ENCODE measurements around the gene KCND1.

KCND1 gene

DNA sequence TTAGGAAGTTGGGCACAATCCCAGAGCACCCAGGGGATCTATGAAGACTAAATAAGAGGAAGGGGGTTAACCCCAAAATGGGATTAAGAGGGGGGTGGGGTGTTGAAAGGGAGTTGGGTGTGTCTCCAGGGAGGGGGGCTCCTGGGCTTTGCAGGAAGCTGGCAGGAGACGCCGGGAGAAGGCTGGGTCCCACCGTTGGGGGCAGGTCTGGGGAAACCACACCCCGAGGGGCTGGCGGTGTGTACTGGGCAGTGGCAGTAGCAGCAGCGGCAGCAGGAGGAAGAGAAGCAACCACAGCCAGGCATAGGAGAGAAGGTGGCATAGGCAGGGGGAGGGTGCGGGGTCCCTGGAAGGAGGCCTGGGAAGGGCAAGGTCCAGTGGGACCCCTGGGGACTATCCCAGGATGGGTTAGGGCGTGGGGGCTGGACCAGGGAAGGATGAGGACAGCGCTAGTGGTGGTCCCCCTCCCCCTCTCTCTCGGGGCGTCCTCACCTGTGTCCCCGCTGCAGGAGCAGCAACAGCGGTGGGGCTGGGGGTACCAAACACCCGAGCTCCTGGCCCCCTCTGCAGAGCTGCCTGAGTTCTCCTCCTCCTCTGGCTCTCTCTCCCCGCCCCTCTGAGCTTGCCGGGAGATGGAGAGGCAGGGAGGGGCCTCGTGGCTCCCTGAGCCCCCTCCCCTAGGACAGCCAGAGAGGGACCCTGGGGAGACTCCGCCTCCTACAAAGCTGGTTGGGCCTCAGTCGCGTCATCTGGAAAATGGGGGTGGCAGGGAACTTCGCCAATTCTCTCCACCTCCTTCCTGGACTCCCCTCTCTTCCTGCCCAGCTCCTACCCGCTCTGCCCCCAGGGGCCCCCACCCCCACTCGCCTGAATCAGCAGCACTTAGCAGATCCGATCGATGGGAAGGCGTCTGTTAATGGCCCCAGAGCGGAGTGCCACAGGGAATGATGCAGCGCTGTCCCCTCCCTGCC, at the start of gene KCND1:
Gene KCND1 (minus strand): TSS at position 596 of the 971 bp plus-strand sequence. CDS start 1,573 bp downstream, outside the sequence.
- Mint-ChIP-seq H3K9me3 (no peaks in the 10 kb centered on the region), H3K4me3 (peak within 1 kb of the TSS; percentile 34), H3K27ac (no peak within 1 kb of the TSS), H3K27me3 (no peaks in the 10 kb centered on the region), H3K36me3 (ENCODE audit: low read depth) (peaks cover 12% of the 10 kb centered on the region), H3K4me1 (peaks cover 17% of the 10 kb centered on the region)
- ATAC-seq (peak; percentile 37), DNase-seq (no peak)

DNA sequence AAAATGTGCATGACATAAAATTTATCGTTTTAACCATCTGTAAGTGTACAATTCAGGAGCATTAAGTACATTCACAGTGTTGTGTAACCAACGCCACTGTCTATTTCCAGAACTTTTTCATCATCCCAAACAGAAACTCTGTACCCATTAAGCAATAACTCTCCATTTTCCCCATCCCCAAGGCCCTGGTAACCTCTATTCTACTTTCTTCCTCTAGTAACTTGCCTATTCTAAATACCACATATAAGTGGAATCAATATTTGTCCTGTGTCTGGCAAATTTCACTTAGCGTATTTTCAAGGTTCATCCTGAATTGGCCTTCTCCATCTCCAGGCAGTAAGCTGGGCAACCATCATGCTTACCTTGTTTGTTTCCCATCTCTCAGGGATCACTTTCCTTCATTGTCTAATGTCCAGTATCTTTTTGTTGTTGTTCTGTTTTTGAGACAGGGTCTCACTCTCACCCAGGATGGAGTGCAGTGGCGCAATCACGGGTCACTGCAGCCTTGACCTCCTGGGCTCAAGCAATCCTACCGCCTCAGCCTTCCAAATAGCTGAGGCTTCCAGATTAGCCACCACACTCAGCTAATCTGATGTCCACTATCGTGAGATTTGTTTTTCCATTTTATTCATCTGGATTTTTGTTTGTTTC, 48.1 kb upstream of the KCND1 start:
- H3K9me3 Mint-ChIP-seq = no peaks in the 10 kb centered on the region
- no peak for ATAC-seq
- H3K4me1 Mint-ChIP-seq = no peaks in the 10 kb centered on the region
- no peaks in the 10 kb centered on the region for H3K27me3 Mint-ChIP-seq
- H3K27ac Mint-ChIP-seq = no peak overlapping the region
- no peak overlapping the region for H3K4me3 Mint-ChIP-seq
- DNase-seq = no peak
- no peaks in the 10 kb centered on the region for H3K36me3 Mint-ChIP-seq (ENCODE audit: low read depth)

DNA sequence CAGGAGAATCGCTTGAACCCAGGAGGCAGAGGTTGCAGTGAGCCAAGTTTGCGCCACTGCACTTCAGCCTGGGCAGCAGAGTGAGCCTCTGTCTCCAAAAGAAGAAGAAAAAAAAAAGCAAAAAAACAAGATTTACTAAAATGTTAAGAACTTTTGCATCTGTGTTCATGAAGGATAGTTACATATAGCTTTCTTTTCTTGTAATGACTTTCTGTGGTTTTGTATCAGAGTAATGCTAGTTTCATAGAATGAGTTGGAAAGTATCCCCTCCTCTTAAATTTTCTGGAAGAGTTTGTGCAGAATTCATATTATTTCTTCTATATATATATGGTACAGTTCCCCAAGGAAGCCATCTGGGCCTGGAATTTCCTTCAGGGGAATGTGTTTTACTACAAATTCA, 47.4 kb upstream of the KCND1 start:
- ATAC-seq (no peak), DNase-seq (no peak)
- Mint-ChIP-seq H3K4me3 (no peak overlapping the region), H3K27ac (no peak overlapping the region), H3K27me3 (no peaks in the 10 kb centered on the region), H3K4me1 (no peaks in the 10 kb centered on the region), H3K36me3 (ENCODE audit: low read depth) (no peaks in the 10 kb centered on the region), H3K9me3 (no peaks in the 10 kb centered on the region)

DNA sequence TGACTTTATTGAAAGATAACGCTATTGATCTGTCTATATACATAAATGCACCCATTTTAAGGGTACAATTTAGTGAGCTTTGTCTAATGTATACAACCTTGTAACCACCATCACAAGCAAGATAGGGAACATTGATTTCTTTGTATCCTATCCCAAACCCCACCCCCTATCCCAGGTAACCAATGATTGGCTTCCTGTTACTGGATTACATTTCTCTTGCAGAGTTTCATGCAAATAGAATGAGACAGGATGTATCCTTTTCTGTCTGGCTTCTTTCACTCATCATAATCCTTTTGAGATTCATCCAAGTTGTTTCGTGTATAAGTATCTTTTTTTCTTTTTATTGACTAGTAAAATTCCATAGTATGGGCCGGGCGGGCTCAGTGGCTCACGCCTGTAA, 32.1 kb upstream of the KCND1 start:
- Mint-ChIP-seq H3K9me3 (no peaks in the 10 kb centered on the region), H3K4me3 (peak overlapping the region; percentile 26)
- no peak for DNase-seq

DNA sequence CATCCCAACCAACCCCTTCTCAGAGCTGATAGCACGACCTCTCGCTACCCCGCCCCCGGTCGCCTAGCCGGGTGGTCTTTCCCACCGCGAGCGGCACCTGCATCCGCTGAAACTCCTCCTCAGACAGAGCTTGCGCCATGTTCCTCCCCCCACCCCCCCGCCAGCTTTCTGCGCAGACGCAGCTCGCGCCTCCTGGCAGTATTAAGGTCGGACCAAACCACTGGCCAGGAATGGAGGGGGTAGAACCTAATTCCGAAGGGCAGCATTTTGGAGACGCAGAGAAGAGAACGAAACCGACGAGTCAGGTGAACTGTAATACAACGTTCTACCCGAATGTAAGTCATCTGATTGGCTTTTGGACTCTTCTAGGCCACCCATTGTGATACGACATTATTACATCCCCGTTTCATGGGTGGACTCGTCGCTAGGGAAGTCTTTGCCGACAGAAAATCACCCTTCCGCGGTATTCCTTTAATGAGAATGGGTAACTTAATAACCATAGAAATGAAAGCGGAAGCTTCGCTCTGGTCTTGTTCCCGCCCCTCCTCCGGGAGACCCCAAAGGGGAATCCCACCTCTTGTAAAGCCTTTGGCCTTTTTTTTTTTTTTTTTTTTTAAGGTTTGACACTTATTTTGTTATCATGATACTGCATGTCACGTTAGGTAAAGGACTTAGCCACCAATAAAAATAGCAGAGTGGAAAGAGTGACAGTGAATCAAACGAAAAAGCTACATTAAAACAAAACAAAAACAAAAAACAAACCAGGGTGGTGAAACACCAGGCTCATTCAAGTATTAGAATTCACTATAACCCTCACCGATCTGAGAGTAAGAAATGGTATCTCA, 30.7 kb upstream of the KCND1 start, which contains the start of gene GRIPAP1:
Gene GRIPAP1 (minus strand): TSS at position 174 of the 845 bp plus-strand sequence. CDS start 35 bp downstream, at position 139.
- DNase-seq = peak; percentile 74
- peak within 1 kb of the TSS; percentile 98 for H3K4me3 Mint-ChIP-seq
- H3K4me1 Mint-ChIP-seq = peaks cover 43% of the 10 kb centered on the region
- peaks cover 19% of the 10 kb centered on the region for H3K36me3 Mint-ChIP-seq (ENCODE audit: low read depth)
- no peaks in the 10 kb centered on the region for H3K27me3 Mint-ChIP-seq
- ATAC-seq = peak; percentile 76
- peak within 1 kb of the TSS; percentile 98 for H3K27ac Mint-ChIP-seq
- no peaks in the 10 kb centered on the region for H3K9me3 Mint-ChIP-seq

More for the DNA sequence above, 32.1 kb upstream of the KCND1 start:
- Mint-ChIP-seq H3K36me3 (ENCODE audit: low read depth) (peaks cover 7% of the 10 kb centered on the region), H3K4me1 (peaks cover 31% of the 10 kb centered on the region), H3K27me3 (no peaks in the 10 kb centered on the region), H3K27ac (no peak overlapping the region)
- no peak for ATAC-seq

DNA sequence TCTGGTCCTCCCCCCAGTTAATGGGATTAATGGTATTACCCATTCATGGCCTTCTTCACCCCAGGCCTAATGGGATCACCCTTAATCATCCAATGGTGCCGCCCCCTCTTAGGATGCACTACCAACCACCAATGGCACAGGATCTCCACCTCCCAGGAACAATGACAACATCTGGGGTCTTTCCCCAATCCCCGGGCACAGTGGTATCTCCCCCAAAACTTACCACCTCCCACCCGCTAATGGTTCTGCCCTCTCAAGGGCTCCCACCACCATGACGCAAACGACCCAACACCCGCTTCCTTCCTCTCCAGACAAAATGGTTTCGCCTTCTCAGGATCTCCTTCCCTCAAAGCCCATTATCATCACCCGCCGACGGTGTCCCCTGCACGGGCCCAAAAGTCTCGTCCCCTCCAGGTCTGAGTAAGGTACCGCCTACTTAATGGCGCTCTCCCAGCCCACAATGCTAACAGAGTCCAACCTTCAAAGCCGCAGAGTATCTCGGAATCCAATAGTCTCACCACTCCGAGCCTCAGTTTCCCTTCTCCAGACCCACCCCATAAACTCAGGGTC, 30.0 kb upstream of the KCND1 start:
- Mint-ChIP-seq H3K4me3 (peak overlapping the region; percentile 98), H3K27me3 (no peaks in the 10 kb centered on the region), H3K9me3 (no peaks in the 10 kb centered on the region), H3K4me1 (peaks cover 43% of the 10 kb centered on the region), H3K27ac (peak overlapping the region; percentile 98), H3K36me3 (ENCODE audit: low read depth) (peaks cover 21% of the 10 kb centered on the region)
- DNase-seq = peak; percentile 48
- peak; percentile 55 for ATAC-seq

DNA sequence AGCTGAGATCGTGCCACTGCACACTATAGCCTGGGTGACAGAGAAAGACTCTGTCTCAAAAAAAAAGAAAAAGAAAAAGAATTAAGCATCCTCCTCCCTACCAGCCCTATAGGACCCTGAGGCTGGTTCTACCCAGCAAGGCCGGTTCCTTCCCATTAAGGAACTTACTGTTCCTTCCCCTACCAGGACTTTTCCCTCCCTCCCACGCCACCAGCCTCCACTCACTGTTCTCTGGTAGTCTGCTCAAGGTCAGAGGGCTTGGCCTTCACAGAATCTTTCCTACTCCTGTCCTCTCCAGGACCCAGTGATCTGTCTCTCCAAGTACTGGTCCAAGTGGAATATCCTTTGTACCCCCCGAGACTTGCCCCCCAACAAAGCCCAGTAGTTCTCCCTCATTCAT, 29.0 kb upstream of the KCND1 start:
- no peak overlapping the region for H3K27ac Mint-ChIP-seq
- no peak for ATAC-seq

DNA sequence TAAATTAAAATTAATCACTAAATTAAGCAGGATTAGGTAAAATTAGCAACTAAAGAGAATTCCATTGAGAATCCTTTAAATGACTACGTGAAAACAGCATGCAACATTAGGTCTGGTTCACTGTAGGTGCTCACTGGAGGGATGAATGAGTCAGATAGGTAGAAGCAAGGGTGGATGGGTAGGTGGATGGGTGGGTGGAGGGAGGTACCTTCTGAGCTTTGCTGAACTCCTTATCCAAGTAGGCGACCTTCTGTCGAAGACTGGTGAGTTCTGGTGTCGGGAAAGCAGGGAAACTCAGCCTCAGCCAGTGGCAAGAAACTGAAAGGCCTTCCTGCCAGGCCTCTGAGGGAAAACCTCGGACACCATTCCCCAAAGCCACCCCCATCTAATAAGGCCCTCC, 27.4 kb upstream of the KCND1 start:
- no peak overlapping the region for H3K4me3 Mint-ChIP-seq
- DNase-seq (no peak), ATAC-seq (no peak)
- peaks cover 31% of the 10 kb centered on the region for H3K36me3 Mint-ChIP-seq (ENCODE audit: low read depth)
- H3K27ac Mint-ChIP-seq = no peak overlapping the region
- peaks cover 43% of the 10 kb centered on the region for H3K4me1 Mint-ChIP-seq
- H3K9me3 Mint-ChIP-seq = no peaks in the 10 kb centered on the region
- H3K27me3 Mint-ChIP-seq = no peaks in the 10 kb centered on the region

More for the DNA sequence above, 29.0 kb upstream of the KCND1 start:
- no peak for DNase-seq
- Mint-ChIP-seq H3K4me3 (peak overlapping the region; percentile 98), H3K4me1 (peaks cover 43% of the 10 kb centered on the region), H3K36me3 (ENCODE audit: low read depth) (peaks cover 28% of the 10 kb centered on the region), H3K9me3 (no peaks in the 10 kb centered on the region), H3K27me3 (no peaks in the 10 kb centered on the region)

DNA sequence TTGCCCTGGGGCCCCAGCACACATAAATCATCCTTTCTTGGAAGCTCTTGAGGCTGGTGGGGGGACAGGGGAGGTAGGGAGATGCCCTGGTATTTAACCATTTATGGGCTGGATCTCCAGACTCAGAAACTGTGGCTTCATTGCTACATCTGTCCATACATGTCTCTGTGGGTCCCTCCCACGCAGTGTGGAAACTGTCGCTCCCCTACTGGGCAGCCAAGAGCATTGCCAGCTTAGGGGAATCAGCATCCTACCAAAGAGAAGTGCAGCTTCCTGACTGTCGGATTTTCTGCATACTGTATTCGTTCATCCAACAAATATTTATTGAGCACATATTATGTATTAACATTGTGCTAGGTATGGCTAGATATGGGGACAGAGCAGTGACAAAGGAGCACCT, 26.7 kb upstream of the KCND1 start:
- H3K27ac Mint-ChIP-seq = no peak overlapping the region
- H3K4me3 Mint-ChIP-seq = no peak overlapping the region

DNA sequence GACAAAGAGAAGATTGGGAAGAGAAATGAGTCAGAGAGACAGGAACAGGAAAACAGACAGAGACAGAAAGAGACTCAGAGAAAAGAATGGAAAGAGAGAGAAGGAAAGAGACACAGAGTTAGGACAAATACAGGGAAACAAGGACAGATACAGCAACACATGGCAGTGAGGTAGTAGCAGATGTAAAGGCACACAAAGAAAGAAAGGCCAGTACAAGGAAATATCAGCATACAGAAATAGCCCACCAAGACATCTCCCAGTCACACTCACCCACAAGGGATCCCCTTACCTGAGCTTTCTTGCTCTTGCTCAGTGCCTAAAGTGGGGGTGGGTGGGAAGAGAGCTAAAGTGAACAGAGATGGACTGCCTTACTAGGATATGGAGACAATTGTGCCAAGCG, 26.2 kb upstream of the KCND1 start:
- ATAC-seq (no peak), DNase-seq (no peak)
- H3K9me3 Mint-ChIP-seq = no peaks in the 10 kb centered on the region
- no peak overlapping the region for H3K27ac Mint-ChIP-seq
- peaks cover 43% of the 10 kb centered on the region for H3K4me1 Mint-ChIP-seq
- H3K27me3 Mint-ChIP-seq = no peaks in the 10 kb centered on the region
- H3K4me3 Mint-ChIP-seq = no peak overlapping the region
- H3K36me3 Mint-ChIP-seq (ENCODE audit: low read depth) = peaks cover 31% of the 10 kb centered on the region

More for the DNA sequence above, 26.7 kb upstream of the KCND1 start:
- DNase-seq (no peak), ATAC-seq (no peak)
- Mint-ChIP-seq H3K27me3 (no peaks in the 10 kb centered on the region), H3K9me3 (no peaks in the 10 kb centered on the region), H3K4me1 (peaks cover 43% of the 10 kb centered on the region), H3K36me3 (ENCODE audit: low read depth) (peaks cover 31% of the 10 kb centered on the region)

DNA sequence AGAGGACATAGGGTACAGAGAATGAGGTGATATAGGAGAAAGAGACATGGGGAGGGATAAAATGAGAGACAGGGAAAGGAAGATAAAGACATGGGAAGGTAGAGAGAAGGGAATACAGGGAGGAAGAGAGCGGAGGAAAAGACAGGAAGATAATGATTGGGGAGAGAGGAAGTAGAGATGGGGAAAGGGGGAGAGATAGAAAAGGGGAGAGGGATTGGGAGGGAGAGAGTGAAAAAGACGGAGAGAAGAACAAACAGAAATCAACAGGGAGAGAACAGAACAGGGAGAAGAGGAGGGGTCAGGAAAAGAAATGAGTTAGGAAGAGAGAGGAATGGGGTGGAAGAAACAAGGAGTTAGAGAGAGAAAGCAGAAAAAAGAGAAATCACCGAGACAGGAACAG, 25.8 kb upstream of the KCND1 start:
- Mint-ChIP-seq H3K4me3 (no peak overlapping the region), H3K27me3 (no peaks in the 10 kb centered on the region), H3K9me3 (no peaks in the 10 kb centered on the region), H3K36me3 (ENCODE audit: low read depth) (peaks cover 33% of the 10 kb centered on the region), H3K27ac (peak overlapping the region; percentile 31), H3K4me1 (peaks cover 40% of the 10 kb centered on the region)
- ATAC-seq = no peak
- DNase-seq = no peak

DNA sequence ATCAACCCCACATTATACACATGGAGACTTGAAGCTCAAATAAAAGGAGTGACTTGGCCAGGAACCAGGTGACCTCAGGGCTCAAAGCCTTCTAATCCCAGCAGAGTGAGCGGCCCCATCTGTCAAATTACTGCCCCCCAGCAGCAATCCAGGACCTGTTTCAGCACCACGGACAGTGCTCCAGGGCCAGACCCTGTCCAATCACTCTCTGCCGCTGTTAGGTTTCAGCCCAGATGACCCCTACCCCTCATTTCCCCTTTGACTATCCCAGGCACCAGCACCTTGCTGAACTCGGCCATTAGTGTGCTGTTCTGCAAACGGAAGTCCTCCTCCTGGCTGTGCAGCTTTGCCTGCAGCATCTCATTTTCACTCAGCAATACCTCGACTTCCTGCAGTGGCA, 25.3 kb upstream of the KCND1 start:
- Mint-ChIP-seq H3K4me1 (peaks cover 37% of the 10 kb centered on the region), H3K27ac (peak overlapping the region; percentile 31), H3K4me3 (no peak overlapping the region)

DNA sequence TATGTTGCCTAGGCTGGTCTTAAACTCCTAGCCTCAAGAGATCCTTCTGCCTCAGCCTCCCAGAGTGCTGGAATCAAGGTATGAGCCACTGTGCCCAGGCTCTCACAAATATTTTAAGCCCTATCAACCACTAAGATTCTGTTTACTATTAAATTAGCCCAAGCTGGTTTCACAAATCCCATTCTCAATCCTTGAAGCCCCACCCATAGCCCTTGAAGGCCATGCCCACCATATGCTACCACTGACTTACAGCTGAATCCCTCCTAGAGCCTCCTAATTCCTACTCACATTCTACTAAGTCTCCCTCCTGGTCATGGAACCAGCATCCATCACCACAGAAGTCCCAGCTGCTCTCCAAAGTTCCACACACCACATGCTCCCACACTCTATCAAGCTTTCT, 20.7 kb upstream of the KCND1 start:
- DNase-seq = no peak
- Mint-ChIP-seq H3K36me3 (ENCODE audit: low read depth) (peaks cover 29% of the 10 kb centered on the region), H3K27ac (no peak overlapping the region), H3K4me1 (peaks cover under 1% of the 10 kb centered on the region), H3K4me3 (no peak overlapping the region), H3K9me3 (no peaks in the 10 kb centered on the region), H3K27me3 (no peaks in the 10 kb centered on the region)
- no peak for ATAC-seq

More for the DNA sequence above, 25.3 kb upstream of the KCND1 start:
- Mint-ChIP-seq H3K36me3 (ENCODE audit: low read depth) (peaks cover 35% of the 10 kb centered on the region), H3K27me3 (no peaks in the 10 kb centered on the region), H3K9me3 (no peaks in the 10 kb centered on the region)
- DNase-seq (no peak), ATAC-seq (no peak)

DNA sequence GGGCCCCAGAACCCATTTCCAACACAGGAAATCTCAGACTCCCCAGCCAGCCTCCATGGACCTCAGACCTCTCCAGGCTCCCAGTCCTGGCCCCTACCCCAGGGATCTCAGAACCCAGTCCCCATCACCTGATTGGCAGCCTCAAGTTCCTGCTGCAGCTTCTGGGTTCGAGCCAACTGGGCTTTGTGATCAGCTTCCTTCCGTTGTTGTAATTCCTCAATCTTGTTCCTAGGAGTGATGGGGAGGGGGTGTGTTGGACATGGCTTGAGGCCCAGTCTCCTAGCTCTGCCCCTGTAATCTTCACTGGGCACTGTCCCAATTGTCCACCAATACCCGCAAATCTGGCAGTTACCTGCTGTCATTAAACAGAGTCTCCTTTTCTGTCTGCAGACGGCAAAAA, 17.8 kb upstream of the KCND1 start:
- Mint-ChIP-seq H3K27me3 (no peaks in the 10 kb centered on the region), H3K27ac (no peak overlapping the region), H3K9me3 (no peaks in the 10 kb centered on the region), H3K4me3 (no peak overlapping the region), H3K4me1 (no peaks in the 10 kb centered on the region), H3K36me3 (ENCODE audit: low read depth) (peaks cover 23% of the 10 kb centered on the region)
- ATAC-seq = no peak
- DNase-seq = no peak
